ENCODE data around the gene NUP93.

Gene NUP93

GRCh38 chr16:56743840-56744239 lies 13.9 kb downstream of the NUP93 start:
- Histone ChIP-seq H3K4me3 (ENCODE audit: insufficient read length, low read depth) (no peak overlapping the region), H3K27me3 (ENCODE audit: insufficient read depth, insufficient read length) (no peaks in the 10 kb centered on the region), H3K4me1 (ENCODE audit: insufficient read depth, insufficient read length) (peaks cover 3% of the 10 kb centered on the region), H3K9ac (ENCODE audit: insufficient read length, low read depth) (no peak overlapping the region), H3K9me3 (ENCODE audit: insufficient read depth, low read length) (peaks cover 5% of the 10 kb centered on the region; the same call in 1 of the 2 replicates), H3K36me3 (ENCODE audit: insufficient read depth, insufficient read length, low read length) (peaks cover 13% of the 10 kb centered on the region)
- TF ChIP-seq ZNF274 (IDR thresholded peaks at IDR 0.05; ENCODE audit: low read depth, low read length) (no peak), YY1 (IDR thresholded peaks at IDR 0.05; ENCODE audit: insufficient read depth, insufficient read length) (no peak), SUZ12 (IDR thresholded peaks at IDR 0.05; ENCODE audit: extremely low read depth, insufficient read depth, insufficient read length) (no peak)
- no peak for DNase-seq (ENCODE audit: low read depth, low spot score)

- DNase-seq (ENCODE audit: low read depth, low spot score), result no peak
- Histone ChIP-seq H3K9ac (ENCODE audit: insufficient read length, low read depth) (no peak overlapping the region), H3K4me3 (ENCODE audit: insufficient read length, low read depth) (no peak overlapping the region), H3K36me3 (ENCODE audit: insufficient read depth, insufficient read length, low read length) (peaks cover 25% of the 10 kb centered on the region), H3K27me3 (ENCODE audit: insufficient read depth, insufficient read length) (no peaks in the 10 kb centered on the region), H3K9me3 (ENCODE audit: insufficient read depth, low read length) (peaks cover 5% of the 10 kb centered on the region; the same call in 1 of the 2 replicates), H3K4me1 (ENCODE audit: insufficient read depth, insufficient read length) (peaks cover 3% of the 10 kb centered on the region)
- no peak for TF ChIP-seq YY1 (IDR thresholded peaks at IDR 0.05; ENCODE audit: insufficient read depth, insufficient read length)
- no peak for TF ChIP-seq SUZ12 (IDR thresholded peaks at IDR 0.05; ENCODE audit: extremely low read depth, insufficient read depth, insufficient read length)
- no peak for TF ChIP-seq ZNF274 (IDR thresholded peaks at IDR 0.05; ENCODE audit: low read depth, low read length)
Measured at GRCh38 chr16:56744996-56745640, 15.2 kb downstream of the NUP93 start.

GRCh38 chr16:56747486-56748045 lies 17.6 kb downstream of the NUP93 start:
- Histone ChIP-seq H3K4me1 (ENCODE audit: insufficient read depth, insufficient read length) (peaks cover 3% of the 10 kb centered on the region), H3K36me3 (ENCODE audit: insufficient read depth, insufficient read length, low read length) (peaks cover 43% of the 10 kb centered on the region), H3K4me3 (ENCODE audit: insufficient read length, low read depth) (no peak overlapping the region), H3K9ac (ENCODE audit: insufficient read length, low read depth) (no peak overlapping the region), H3K27me3 (ENCODE audit: insufficient read depth, insufficient read length) (no peaks in the 10 kb centered on the region), H3K9me3 (ENCODE audit: insufficient read depth, low read length) (peaks cover 4% of the 10 kb centered on the region; the same call in 1 of the 2 replicates)
- DNase-seq (ENCODE audit: low read depth, low spot score), result no peak
- TF ChIP-seq SUZ12 (IDR thresholded peaks at IDR 0.05; ENCODE audit: extremely low read depth, insufficient read depth, insufficient read length), result no peak
- TF ChIP-seq ZNF274 (IDR thresholded peaks at IDR 0.05; ENCODE audit: low read depth, low read length), result no peak

GRCh38 chr16:56748191-56748590 lies 18.3 kb downstream of the NUP93 start:
- DNase-seq (ENCODE audit: low read depth, low spot score), result no peak
- H3K27me3 ChIP-seq (ENCODE audit: insufficient read depth, insufficient read length), result no peaks in the 10 kb centered on the region
- no peak overlapping the region for H3K4me3 ChIP-seq (ENCODE audit: insufficient read length, low read depth)
- TF ChIP-seq ZNF274 (IDR thresholded peaks at IDR 0.05; ENCODE audit: low read depth, low read length) (no peak), YY1 (IDR thresholded peaks at IDR 0.05; ENCODE audit: insufficient read depth, insufficient read length) (no peak), SUZ12 (IDR thresholded peaks at IDR 0.05; ENCODE audit: extremely low read depth, insufficient read depth, insufficient read length) (no peak)
- no peak overlapping the region for H3K9ac ChIP-seq (ENCODE audit: insufficient read length, low read depth)
- H3K36me3 ChIP-seq (ENCODE audit: insufficient read depth, insufficient read length, low read length), result peaks cover 46% of the 10 kb centered on the region
- peaks cover 3% of the 10 kb centered on the region for H3K4me1 ChIP-seq (ENCODE audit: insufficient read depth, insufficient read length)
- H3K9me3 ChIP-seq (ENCODE audit: insufficient read depth, low read length), result peaks cover 10% of the 10 kb centered on the region

DNA sequence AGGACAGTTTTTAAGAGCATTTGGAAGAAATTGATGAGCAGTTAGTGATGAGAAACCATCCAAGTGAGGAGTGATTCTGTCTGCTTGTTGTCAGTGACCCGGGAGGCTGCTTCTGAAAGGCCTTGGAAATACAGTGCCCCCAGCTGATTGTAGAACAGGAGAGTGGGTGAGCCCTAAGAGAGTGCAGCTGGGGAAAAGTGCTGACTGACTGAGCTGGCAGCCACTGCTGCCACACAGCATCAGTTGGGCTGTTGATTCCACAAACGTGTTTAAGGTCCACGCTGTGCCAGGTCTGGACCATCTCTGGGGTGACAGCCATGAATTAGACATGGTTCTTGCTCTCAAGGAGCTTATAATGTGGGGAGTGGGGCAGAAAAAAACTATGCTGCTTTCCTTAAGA lies 18.9 kb downstream of the NUP93 start:
- Histone ChIP-seq H3K36me3 (ENCODE audit: insufficient read depth, insufficient read length, low read length) (peaks cover 45% of the 10 kb centered on the region), H3K4me1 (ENCODE audit: insufficient read depth, insufficient read length) (peaks cover 3% of the 10 kb centered on the region), H3K27me3 (ENCODE audit: insufficient read depth, insufficient read length) (no peaks in the 10 kb centered on the region), H3K9me3 (ENCODE audit: insufficient read depth, low read length) (peaks cover 16% of the 10 kb centered on the region), H3K4me3 (ENCODE audit: insufficient read length, low read depth) (no peak overlapping the region), H3K9ac (ENCODE audit: insufficient read length, low read depth) (no peak overlapping the region)
- TF ChIP-seq YY1 (IDR thresholded peaks at IDR 0.05; ENCODE audit: insufficient read depth, insufficient read length) (no peak), SUZ12 (IDR thresholded peaks at IDR 0.05; ENCODE audit: extremely low read depth, insufficient read depth, insufficient read length) (no peak), ZNF274 (IDR thresholded peaks at IDR 0.05; ENCODE audit: low read depth, low read length) (no peak)
- DNase-seq (ENCODE audit: low read depth, low spot score), result no peak

DNA sequence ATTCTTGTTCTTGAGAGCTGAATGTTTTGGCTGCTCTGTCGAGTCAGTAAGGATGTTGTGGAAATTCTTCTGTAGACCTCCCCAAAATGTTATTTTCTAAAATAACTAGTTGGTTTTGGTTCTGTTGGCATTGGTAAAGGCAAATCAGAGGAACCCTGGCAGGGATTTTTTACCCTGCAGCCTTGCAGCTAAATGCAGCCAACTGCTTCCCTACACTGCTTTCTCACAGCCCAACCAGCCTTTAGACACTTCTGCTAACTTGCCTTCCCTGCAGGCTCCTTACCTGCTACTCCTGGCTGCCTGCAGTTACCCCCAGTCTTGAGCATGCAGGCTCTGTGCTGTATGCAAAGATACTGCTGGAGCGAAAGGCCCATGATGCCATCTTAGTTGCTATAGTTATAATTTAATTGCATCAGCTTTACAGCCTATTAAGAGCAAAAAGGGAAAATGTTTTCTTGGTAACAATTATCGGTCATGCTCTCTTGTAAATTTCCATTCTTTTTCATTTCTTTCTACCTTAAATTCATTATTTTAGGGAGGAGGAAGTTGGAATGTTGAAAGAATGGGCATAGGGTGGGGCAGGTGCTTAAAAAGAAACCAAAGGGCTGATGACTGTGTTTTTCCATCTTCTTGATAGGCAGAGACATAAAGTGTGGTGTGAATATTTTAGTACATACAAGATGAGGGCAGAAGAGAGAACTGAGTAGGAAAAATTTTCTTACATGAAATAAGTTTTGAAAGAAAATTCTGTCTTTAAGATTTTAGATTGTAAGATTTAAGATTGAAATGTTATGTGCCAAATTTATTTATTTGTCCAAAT lies 20.0 kb downstream of the NUP93 start:
- Histone ChIP-seq H3K4me1 (ENCODE audit: insufficient read depth, insufficient read length) (peaks cover 2% of the 10 kb centered on the region), H3K4me3 (ENCODE audit: insufficient read length, low read depth) (no peak overlapping the region), H3K9ac (ENCODE audit: insufficient read length, low read depth) (no peak overlapping the region), H3K27me3 (ENCODE audit: insufficient read depth, insufficient read length) (no peaks in the 10 kb centered on the region), H3K36me3 (ENCODE audit: insufficient read depth, insufficient read length, low read length) (peaks cover 48% of the 10 kb centered on the region), H3K9me3 (ENCODE audit: insufficient read depth, low read length) (peaks cover 27% of the 10 kb centered on the region)
- TF ChIP-seq SUZ12 (IDR thresholded peaks at IDR 0.05; ENCODE audit: extremely low read depth, insufficient read depth, insufficient read length) (no peak), ZNF274 (IDR thresholded peaks at IDR 0.05; ENCODE audit: low read depth, low read length) (no peak)
- no peak for DNase-seq (ENCODE audit: low read depth, low spot score)

DNA sequence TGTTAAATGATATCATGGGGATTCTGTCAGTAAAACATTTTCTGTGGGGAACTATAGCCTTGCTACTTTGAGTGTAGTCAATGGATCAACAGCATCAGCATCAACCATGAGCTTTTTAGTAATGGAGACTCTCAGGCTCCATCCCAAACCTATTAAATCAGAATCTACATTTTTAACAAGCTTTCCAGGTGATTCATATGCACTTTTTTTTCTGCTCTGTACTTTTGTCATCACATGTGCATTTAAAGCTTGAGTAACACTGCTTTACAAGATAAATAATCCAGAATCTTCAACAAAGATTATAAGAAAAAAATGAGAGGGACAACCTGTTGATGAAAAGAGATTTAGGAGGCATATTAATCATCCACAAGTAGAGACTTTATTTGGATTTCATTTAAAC lies 23.5 kb downstream of the NUP93 start:
- Histone ChIP-seq H3K4me1 (ENCODE audit: insufficient read depth, insufficient read length) (no peaks in the 10 kb centered on the region), H3K27me3 (ENCODE audit: insufficient read depth, insufficient read length) (no peaks in the 10 kb centered on the region), H3K9me3 (ENCODE audit: insufficient read depth, low read length) (peaks cover 32% of the 10 kb centered on the region), H3K36me3 (ENCODE audit: insufficient read depth, insufficient read length, low read length) (peaks cover 49% of the 10 kb centered on the region), H3K4me3 (ENCODE audit: insufficient read length, low read depth) (no peak overlapping the region), H3K9ac (ENCODE audit: insufficient read length, low read depth) (no peak overlapping the region)
- DNase-seq (ENCODE audit: low read depth, low spot score), result no peak
- TF ChIP-seq ZNF274 (IDR thresholded peaks at IDR 0.05; ENCODE audit: low read depth, low read length) (no peak), SUZ12 (IDR thresholded peaks at IDR 0.05; ENCODE audit: extremely low read depth, insufficient read depth, insufficient read length) (no peak), YY1 (IDR thresholded peaks at IDR 0.05; ENCODE audit: insufficient read depth, insufficient read length) (no peak)
